ENCODE results near the gene ADAM8. TPM values are rescaled to one million over a fixed set of nuclear protein-coding genes. Genes with fewer than 3 reads are reported as not detected.

ADAM8 gene
- total RNA-seq: 1.5 and 2.7 TPM in 2 replicates

DNA sequence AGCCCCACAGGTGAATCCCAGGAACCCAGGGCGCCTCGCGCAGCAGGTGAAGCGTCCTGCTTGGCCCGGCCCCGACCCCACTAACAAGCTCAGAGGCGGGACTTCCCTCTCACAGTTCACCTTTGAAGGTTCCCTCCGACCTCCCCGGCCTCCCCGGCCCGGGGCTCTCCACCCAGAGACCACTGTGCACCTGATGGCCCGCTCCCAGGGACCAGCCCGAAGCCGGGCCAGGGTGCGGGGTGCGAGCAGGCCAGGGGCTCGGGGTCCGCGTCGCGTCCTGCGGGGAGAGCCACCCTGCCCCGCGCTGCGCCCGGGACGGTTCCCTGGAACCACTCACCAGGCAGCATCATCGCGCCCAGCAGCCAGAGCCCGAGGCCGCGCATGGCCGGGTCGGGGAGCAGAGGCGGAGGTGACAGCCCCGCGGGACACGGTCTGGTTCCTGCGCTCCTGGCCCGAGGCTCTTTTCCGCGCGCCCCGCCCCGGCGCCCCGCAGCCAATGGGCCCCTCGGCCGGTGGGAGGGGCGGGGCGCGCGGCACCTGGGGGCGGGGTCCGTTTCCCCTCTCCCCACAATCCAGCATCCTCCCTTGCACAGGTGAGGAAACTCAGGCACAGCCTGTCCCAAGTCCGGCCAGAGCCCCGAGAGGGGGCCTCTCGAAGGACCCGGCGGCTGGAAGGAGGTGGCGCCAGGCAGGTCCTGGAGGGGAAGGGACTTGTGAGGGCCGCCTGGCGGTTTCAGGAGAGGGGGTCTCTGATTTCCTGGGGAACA, at the start of gene ADAM8:
TSS of gene ADAM8 (minus strand) at position 434 of the 767 bp plus-strand sequence. CDS start at position 383, 51 bp downstream.

DNA sequence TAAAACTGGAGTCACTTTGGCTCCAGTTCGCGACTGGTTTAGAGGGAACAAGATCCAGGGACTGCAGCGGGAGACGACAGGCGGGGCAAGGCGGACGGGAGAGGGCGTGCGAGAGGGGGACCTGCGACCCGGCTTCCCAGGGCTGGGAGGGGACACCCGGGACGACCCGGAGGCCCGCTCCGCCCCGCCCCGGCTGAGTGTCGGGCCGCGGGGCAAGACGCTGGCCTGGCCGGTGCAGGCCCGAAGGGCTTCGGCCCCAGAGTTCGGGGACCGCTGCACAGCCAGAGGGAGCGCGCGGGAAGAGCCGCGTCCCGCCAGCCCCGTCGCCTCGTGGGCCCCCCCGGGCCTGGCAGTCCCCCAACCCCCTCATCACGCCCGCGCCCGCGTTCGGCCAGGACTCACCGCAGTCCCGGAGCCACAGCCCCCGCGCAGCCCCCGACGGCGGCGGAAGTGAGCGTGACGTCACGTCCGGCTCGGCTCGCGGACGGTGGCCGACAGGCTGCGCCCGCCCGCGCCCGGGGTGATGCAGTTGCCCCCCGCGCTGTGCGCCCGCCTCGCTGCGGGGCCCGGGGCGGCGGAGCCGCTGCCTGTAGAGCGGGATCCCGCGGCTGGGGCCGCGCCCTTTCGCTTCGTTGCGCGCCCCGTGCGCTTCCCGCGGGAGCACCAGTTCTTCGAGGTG, 31.9 kb upstream of the ADAM8 start, which contains the start of the genes TUBGCP2 and ZNF511:
TSS of gene TUBGCP2 (minus strand) at position 452 of the 679 bp plus-strand sequence. CDS start 5,931 bp downstream, outside the sequence.
TSS of gene ZNF511 (plus strand) at position 494 of the 679 bp plus-strand sequence. CDS start at position 524, 30 bp downstream.

DNA sequence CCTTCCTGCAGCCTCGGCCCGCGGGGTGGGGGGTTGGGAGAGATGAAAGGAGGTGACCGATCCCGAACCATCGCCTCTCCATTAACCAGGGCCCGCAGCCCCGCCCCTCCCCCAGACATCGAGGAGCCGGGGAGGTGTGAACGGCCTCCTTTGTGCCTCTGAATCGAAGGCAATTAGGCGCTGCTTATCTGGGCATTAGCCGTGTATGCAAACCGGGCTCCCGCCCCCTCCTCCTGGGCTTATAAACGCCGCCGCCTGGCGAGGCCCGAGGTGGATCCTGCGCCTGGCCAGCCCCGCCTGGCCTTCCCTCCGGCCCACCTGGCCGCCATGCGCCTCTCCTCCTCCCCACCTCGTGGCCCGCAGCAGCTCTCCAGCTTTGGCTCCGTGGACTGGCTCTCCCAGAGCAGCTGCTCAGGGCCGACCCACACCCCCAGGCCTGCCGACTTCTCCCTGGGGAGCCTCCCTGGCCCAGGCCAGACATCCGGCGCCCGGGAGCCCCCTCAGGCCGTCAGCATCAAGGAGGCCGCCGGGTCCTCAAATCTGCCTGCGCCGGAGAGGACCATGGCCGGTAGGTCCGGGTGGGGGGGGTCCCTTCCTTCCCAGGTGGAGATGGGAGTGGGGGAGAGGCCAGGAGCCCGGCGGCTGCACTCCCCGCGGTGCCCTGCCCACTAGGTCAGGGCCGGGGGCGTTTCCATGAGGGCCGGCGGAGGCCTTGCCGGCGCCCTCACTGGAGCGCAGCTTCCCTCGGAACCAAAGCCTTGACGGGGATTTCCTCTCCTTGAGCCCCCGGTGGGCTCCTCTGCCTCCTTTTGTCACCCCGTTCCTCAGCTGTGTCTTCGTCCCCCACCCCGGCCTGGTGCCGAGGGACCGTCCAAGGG, 38.8 kb downstream of the ADAM8 start, which contains the start of gene VENTX:
TSS of gene VENTX (plus strand) at position 268 of the 878 bp plus-strand sequence. CDS start at position 328, 60 bp downstream.

DNA sequence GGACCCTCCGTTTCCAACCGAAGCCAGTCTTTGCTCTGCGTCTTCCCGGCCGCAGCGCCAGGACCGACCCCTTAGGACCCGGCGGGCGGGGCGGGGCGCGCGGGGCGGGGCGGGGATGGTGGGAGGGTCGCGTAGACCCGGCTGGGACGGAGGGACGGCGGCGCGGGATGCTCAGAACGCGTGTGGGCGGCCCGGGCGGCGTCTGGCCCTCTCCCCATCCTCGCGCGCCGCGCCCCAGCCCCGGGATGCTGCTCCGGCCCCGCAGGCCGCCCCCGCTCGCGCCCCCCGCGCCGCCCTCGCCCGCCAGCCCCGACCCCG, 46.7 kb downstream of the ADAM8 start, which contains the start of gene UTF1:
TSS of gene UTF1 (plus strand) at position 174 of the 318 bp plus-strand sequence. CDS start at position 246, 72 bp downstream.

Other genes with a start within 250 kb of the ADAM8 start
- gene ADGRA1, start 188.9 kb downstream of the ADAM8 start, total RNA-seq: not detected in 2 replicates
- 0.65 and 0.86 TPM in 2 replicates for gene KNDC1, start 116.6 kb downstream of the ADAM8 start, total RNA-seq
- gene UTF1, start 46.7 kb downstream of the ADAM8 start, total RNA-seq: not detected in 2 replicates
- not detected in 2 replicates for gene VENTX, start 39.0 kb downstream of the ADAM8 start, total RNA-seq
- gene TUBGCP2, start 32.0 kb upstream of the ADAM8 start, total RNA-seq: 54.7 and 64.7 TPM in 2 replicates
- gene ZNF511, start 32.0 kb upstream of the ADAM8 start, total RNA-seq: 16.1 and 17.1 TPM in 2 replicates
- gene CALY, start 60.0 kb upstream of the ADAM8 start, total RNA-seq: not detected in 2 replicates
- gene PRAP1, start 70.5 kb upstream of the ADAM8 start, total RNA-seq: not detected in 2 replicates
- gene FUOM, start 81.2 kb upstream of the ADAM8 start, total RNA-seq: 4.4 and 6.3 TPM in 2 replicates
- gene ECHS1, start 96.5 kb upstream of the ADAM8 start, total RNA-seq: 57.7 and 60.6 TPM in 2 replicates
- 4.0 and 5.6 TPM in 2 replicates for gene PAOX, start 102.4 kb upstream of the ADAM8 start, total RNA-seq
- gene MTG1, start 117.3 kb upstream of the ADAM8 start, total RNA-seq: 19.9 and 29.1 TPM in 2 replicates
- gene SPRN, start 147.8 kb upstream of the ADAM8 start, total RNA-seq: 0.39 and 1.6 TPM in 2 replicates
- gene SCART1, start 177.1 kb upstream of the ADAM8 start, total RNA-seq: 2.5 and 2.8 TPM in 2 replicates